ENCODE measurements around the gene AIDA. TPM values are rescaled to one million over a fixed set of nuclear protein-coding genes. Genes with fewer than 3 reads are reported as not detected.
"Not testable (repeated sequence)": the region's sequence is repeated elsewhere in the genome, so short reads cannot be mapped to it uniquely, and the experiment has no call there.

AIDA gene
- total RNA-seq, 6 donors from 2014 or later: 29.1 to 104 (median 65.0) TPM

DNA sequence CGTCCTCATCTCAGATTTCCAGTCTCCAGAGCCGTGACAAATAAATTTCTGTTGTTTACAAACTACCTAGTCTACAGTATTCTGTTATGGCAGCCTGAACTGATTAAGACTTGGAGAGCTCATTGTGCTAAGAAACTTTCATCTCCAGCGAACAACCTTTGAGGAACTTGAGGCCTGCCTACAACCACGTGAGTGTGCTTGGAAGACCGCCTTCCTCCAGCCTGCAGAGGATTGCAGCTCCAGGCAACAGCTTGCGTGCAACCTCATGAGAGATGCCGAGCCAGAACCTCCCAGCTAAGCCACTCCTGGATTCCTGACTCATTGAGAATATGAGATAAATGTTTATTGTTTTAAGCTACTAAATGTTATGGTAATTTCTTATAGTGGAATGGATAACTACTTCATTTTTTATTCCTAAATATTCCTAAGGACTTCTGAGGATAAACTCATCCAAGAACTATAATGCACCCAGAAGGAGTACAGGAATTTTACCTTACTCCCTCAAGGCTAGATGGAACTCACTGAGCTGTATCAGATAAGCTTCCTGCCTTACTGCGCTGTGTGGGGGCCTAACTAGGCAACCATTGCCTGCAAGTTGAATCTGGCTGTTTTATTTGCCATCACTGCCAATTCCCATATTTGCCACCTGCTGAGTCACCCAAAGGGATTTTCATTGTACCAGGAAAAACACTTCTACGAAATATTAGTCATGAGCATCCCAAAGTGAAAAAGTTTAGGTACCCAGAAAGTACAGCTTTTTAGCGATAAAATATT, 42.3 kb upstream of the AIDA start:
- 74 to 78% methylated on average over 10 of the region's 10 CpGs for WGBS, 2 donors
- no peaks in the 10 kb centered on the region for H3K36me3 ChIP-seq
- H3K9me3 ChIP-seq: no peaks in the 10 kb centered on the region
- no peaks in the 10 kb centered on the region for H3K27me3 ChIP-seq
- peak in 1 of 2 donors; percentile 59 for DNase-seq
- H3K27ac ChIP-seq: no peak overlapping the region
- H3K4me1 ChIP-seq: no peaks in the 10 kb centered on the region
- no peak overlapping the region for H3K4me3 ChIP-seq
- TF ChIP-seq, protein P1, sequence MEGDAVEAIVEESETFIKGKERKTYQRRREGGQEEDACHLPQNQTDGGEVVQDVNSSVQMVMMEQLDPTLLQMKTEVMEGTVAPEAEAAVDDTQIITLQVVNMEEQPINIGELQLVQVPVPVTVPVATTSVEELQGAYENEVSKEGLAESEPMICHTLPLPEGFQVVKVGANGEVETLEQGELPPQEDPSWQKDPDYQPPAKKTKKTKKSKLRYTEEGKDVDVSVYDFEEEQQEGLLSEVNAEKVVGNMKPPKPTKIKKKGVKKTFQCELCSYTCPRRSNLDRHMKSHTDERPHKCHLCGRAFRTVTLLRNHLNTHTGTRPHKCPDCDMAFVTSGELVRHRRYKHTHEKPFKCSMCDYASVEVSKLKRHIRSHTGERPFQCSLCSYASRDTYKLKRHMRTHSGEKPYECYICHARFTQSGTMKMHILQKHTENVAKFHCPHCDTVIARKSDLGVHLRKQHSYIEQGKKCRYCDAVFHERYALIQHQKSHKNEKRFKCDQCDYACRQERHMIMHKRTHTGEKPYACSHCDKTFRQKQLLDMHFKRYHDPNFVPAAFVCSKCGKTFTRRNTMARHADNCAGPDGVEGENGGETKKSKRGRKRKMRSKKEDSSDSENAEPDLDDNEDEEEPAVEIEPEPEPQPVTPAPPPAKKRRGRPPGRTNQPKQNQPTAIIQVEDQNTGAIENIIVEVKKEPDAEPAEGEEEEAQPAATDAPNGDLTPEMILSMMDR (IDR thresholded peaks at IDR 0.05): no peak
- no peak for TF ChIP-seq POLR2A (IDR thresholded peaks at IDR 0.05)
- no peak for TF ChIP-seq EP300 (IDR thresholded peaks at IDR 0.05)
- TF ChIP-seq POLR2AphosphoS5 (IDR thresholded peaks at IDR 0.05): no peak
- peak in 1 of 2 donors; percentile 94 for ATAC-seq (ENCODE audit: low FRiP score in 2 of 2)

DNA sequence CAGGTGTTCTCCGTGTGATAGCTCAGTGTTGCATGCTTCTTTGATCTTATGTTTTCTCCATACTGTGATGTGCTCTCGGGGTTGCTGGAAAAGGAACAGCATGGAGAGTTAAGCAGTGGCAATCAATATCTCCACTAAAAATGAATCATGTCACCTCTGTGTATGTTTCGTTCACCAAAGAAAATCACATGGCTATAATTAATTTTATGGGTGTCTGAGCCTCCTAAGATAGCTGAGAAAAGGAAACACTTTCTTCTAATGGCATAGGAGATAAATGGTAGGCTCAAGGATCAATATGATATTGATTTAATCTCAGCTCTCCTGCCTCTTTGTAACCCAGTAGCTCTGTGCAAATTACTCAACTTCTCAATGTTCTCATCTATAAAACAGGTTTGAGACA, 39.0 kb upstream of the AIDA start:
- DNase-seq (no peak), ATAC-seq (ENCODE audit: low FRiP score in 2 of 2) (no peak)
- no peak for TF ChIP-seq POLR2A (IDR thresholded peaks at IDR 0.05)
- TF ChIP-seq, protein P1 (IDR thresholded peaks at IDR 0.05): no peak
- TF ChIP-seq EP300 (IDR thresholded peaks at IDR 0.05): no peak
- no peak for TF ChIP-seq POLR2AphosphoS5 (IDR thresholded peaks at IDR 0.05)
- WGBS, 2 donors: 92 to 94% methylated on average over 3 of the region's 3 CpGs
- no peaks in the 10 kb centered on the region for H3K4me1 ChIP-seq
- H3K36me3 ChIP-seq: no peaks in the 10 kb centered on the region
- H3K27ac ChIP-seq: no peak overlapping the region
- H3K27me3 ChIP-seq: no peaks in the 10 kb centered on the region
- no peak overlapping the region for H3K4me3 ChIP-seq
- H3K9me3 ChIP-seq: no peaks in the 10 kb centered on the region

DNA sequence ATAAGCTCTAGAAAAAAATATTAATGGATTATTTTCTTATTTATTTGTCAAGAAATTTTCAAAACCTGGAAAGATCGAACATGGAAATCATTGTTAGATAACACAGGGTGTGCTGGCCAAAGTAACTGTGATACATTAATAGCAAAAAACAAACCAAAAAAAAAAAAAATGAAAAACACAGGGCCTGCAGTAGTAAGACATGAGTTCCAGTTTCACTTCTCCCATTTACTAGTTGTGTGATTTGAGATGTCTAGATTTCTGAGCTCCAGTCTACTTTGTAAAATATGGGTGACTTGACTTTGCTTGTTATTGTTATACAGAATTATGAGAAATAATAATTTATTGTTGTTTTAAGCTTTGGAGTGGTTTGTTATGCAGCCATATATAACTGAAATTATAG, 38.4 kb upstream of the AIDA start:
- 82 to 90% methylated on average over 1 of the region's 1 CpG for WGBS, 2 donors
- Histone ChIP-seq H3K27ac (no peak overlapping the region), H3K36me3 (no peaks in the 10 kb centered on the region), H3K4me1 (no peaks in the 10 kb centered on the region), H3K9me3 (no peaks in the 10 kb centered on the region), H3K27me3 (no peaks in the 10 kb centered on the region), H3K4me3 (no peak overlapping the region)
- DNase-seq (no peak), ATAC-seq (ENCODE audit: low FRiP score in 2 of 2) (no peak)
- no peak for TF ChIP-seq POLR2A (IDR thresholded peaks at IDR 0.05)
- no peak for TF ChIP-seq POLR2AphosphoS5 (IDR thresholded peaks at IDR 0.05)
- TF ChIP-seq, protein P1 (IDR thresholded peaks at IDR 0.05): no peak
- TF ChIP-seq EP300 (IDR thresholded peaks at IDR 0.05): no peak

DNA sequence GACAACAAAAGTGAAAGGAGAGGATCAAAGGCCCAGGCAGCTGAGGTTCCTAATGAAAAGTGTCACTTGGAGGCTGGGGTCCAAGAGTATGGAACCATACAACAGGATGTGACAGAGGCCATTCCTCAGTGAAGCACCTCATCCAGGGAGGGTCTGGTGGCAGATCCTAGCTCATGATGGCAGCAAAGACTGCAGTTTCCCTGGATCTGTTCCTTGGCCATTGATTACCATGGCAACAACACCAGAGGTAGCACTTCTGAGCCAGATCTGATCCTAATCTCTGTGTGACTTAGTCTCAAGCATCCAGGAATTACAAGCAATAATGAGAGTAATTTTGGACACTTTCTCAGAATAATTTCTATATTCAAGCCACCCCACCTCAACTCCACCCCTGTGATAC, 37.6 kb upstream of the AIDA start:
- Histone ChIP-seq H3K4me3 (no peak overlapping the region), H3K4me1 (no peaks in the 10 kb centered on the region), H3K9me3 (no peaks in the 10 kb centered on the region), H3K27me3 (no peaks in the 10 kb centered on the region), H3K27ac (no peak overlapping the region), H3K36me3 (no peaks in the 10 kb centered on the region)
- no peak for ATAC-seq (ENCODE audit: low FRiP score in 2 of 2)
- TF ChIP-seq, protein P1 (IDR thresholded peaks at IDR 0.05): no peak
- TF ChIP-seq POLR2AphosphoS5 (IDR thresholded peaks at IDR 0.05): no peak
- no peak for TF ChIP-seq EP300 (IDR thresholded peaks at IDR 0.05)
- no peak for TF ChIP-seq POLR2A (IDR thresholded peaks at IDR 0.05)
- DNase-seq: no peak

DNA sequence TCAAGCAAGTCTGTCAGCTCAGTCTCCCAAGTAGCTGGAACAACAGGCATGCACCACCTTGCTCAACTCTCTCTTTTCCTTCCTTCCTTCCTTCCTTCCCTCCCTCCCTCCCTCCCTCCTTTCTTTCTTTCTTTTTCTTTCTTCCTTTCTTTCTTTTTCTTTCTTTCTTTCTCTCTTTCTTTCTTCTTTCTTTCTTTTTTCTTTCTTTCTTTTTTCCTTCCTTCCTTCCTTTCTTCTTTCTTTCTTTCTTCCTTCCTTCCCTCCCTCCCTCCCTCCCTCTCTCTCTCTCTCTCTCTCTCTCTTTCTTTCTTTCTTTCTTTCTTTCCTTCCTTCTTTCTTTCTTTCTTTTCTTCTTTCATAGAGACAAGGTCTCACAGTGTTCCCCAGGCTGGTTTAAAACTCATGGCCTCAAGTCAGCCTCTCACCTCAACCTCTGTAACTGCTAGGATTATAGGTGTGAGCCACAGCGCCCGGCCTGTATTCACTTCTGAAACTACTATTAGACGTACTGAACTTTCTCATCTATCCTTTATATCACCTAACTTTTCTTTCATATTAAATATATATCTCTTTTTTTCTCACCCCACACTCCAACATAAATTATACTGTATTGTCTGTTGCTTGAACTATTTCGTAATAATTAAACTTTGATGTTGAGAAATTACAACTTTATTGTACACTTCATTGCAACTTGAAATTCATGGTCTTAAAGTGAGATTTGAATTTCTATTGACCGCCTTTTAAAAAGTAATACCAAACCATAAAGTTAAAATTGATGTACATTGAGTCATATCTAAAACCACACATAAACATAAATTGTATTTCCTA, 29.6 kb upstream of the AIDA start:
- not testable (repeated sequence) for H3K36me3 ChIP-seq; H3K4me3 ChIP-seq; ATAC-seq (ENCODE audit: low FRiP score in 2 of 2); H3K9me3 ChIP-seq; H3K27me3 ChIP-seq; H3K4me1 ChIP-seq; H3K27ac ChIP-seq; DNase-seq
- 88 to 94% methylated on average over 5 of the region's 5 CpGs for WGBS, 2 donors
